Left lung (tissue), 10 donors: Measurements from ENCODE around the gene MAML2. TPM values are rescaled to one million over a fixed set of nuclear protein-coding genes. Genes with fewer than 3 reads are reported as not detected.

Experiments
- ATAC-seq: fragments of 200-7000 bp; cut with Tn5 transposase; one replicate; pipeline ENCODE4 v1.9.1; 2020; ENCODE audit warnings: moderate library complexity
- DNase-seq, 4 donors: peaks; one replicate each; pipeline ENCODE4 v3.0.0-alpha.2; 2013 to 2020
- H3K27ac ChIP-seq, 2 donors: fragments of 200-600 bp; sonication (generic) in 1 of 2; one replicate each; pipeline versions ENCODE4 v1.5.0 to v1.8.0; 2020 to 2021
- H3K27me3 ChIP-seq, 2 donors: fragments of 200-600 bp; sonication (generic) in 1 of 2; one replicate each; pipeline versions ENCODE4 v1.5.0 to v1.8.0; 2020 to 2021
- H3K36me3 ChIP-seq, 2 donors: fragments of 200-600 bp; sonication (generic) in 1 of 2; one replicate each; pipeline versions ENCODE4 v1.5.0 to v1.8.0; 2020 to 2021
- H3K4me1 ChIP-seq, 2 donors: fragments of 200-600 bp; one replicate each; pipeline ENCODE4 v1.8.0; 2021
- H3K4me3 ChIP-seq, 2 donors: fragments of 200-600 bp; sonication (generic) in 1 of 2; one replicate each; pipeline versions ENCODE4 v1.5.0 to v1.8.0; 2020 to 2021; ENCODE audit warnings: mild to moderate bottlenecking in 1 of 2
- H3K9me3 ChIP-seq, 2 donors: fragments of 200-600 bp; sonication (generic) in 1 of 2; one replicate each; pipeline versions ENCODE4 v1.5.0 to v1.8.0; 2020 to 2021
- CTCF ChIP-seq, 2 donors: fragments of 200-600 bp; sonication (generic) in 1 of 2; IDR thresholded peaks; one replicate each; pipeline versions ENCODE4 v1.5.0 to v1.8.0; 2021; ENCODE audit warnings: antibody characterized with exemption in 2 of 2
- intact Hi-C, 2 donors: fragments of 100-400 bp; cut with DNase I; formaldehyde crosslinking; loops; one replicate each; pipeline versions ENCODE4 v1.11.2 to v1.14.2; 2022
- polyA plus RNA-seq, 6 donors: library from polyadenylated mRNA; unstranded; fragments of 120-200 nt; gene quantifications; one replicate each; pipeline ENCODE4 v1.2.1, GENCODE V29; 2013; ENCODE audit not compliant: insufficient read length in 6 of 6
- total RNA-seq, 2 donors: library from RNA; stranded (reverse); fragmentation: NEBNext Ultra II Directional; extraction: Animal tissue kit (Norgen Biotek cat#: 25700); gene quantifications; one replicate each; pipeline ENCODE4 v1.2.1, GENCODE V29; 2021
- donor health status: DM: no; HTN: yes; CAD: no.
- donor health status: DM: no; HTN: no; CAD: no.

The MAML2 gene
- total and polyA plus RNA-seq, 8 donors, result 18.7 to 44.0 (median 36.6) TPM

- no peaks in the 10 kb centered on the region for H3K9me3 ChIP-seq
- H3K4me1 ChIP-seq, result peaks cover 20 to 56% of the 10 kb centered on the region in 2 donors
- peaks cover 0 to 6% of the 10 kb centered on the region in 2 donors for H3K36me3 ChIP-seq
- peak overlapping the region; percentile 2 to 53 for H3K27ac ChIP-seq
- no peak for TF ChIP-seq CTCF (IDR thresholded peaks at IDR 0.05)
- ATAC-seq (peak; percentile 15), DNase-seq (no peak)
- no peaks in the 10 kb centered on the region for H3K27me3 ChIP-seq
- no peak overlapping the region for H3K4me3 ChIP-seq
- intact Hi-C loops, result no loop called here
Measured at GRCh38 chr11:96267496-96268032, 75.4 kb downstream of the MAML2 start.

- DNase-seq (no peak), ATAC-seq (no peak)
- H3K9me3 ChIP-seq, result no peaks in the 10 kb centered on the region
- TF ChIP-seq CTCF (IDR thresholded peaks at IDR 0.05), result no peak
- H3K27me3 ChIP-seq, result no peaks in the 10 kb centered on the region
- peaks cover 20 to 61% of the 10 kb centered on the region in 2 donors for H3K4me1 ChIP-seq
- H3K4me3 ChIP-seq, result no peak overlapping the region
- intact Hi-C loops, result no loop called here
- peak overlapping the region; percentile 2 to 53 for H3K27ac ChIP-seq
- H3K36me3 ChIP-seq, result peaks cover 0 to 6% of the 10 kb centered on the region in 2 donors
Measured at GRCh38 chr11:96267001-96267495, 75.9 kb downstream of the MAML2 start.

GRCh38 chr11:96265972-96266371 is 77.0 kb downstream of the MAML2 start:
- H3K4me3 ChIP-seq, result no peak overlapping the region
- TF ChIP-seq CTCF (IDR thresholded peaks at IDR 0.05), result no peak
- no peaks in the 10 kb centered on the region for H3K27me3 ChIP-seq
- H3K27ac ChIP-seq, result peak overlapping the region in 1 of 2 donors; percentile 75
- intact Hi-C loops, result no loop called here
- peak; percentile 13 for ATAC-seq
- peaks cover 0 to 6% of the 10 kb centered on the region in 2 donors for H3K36me3 ChIP-seq
- H3K4me1 ChIP-seq, result peaks cover 20 to 63% of the 10 kb centered on the region in 2 donors
- no peak for DNase-seq
- no peaks in the 10 kb centered on the region for H3K9me3 ChIP-seq

GRCh38 chr11:96265220-96265737 is 77.7 kb downstream of the MAML2 start:
- ATAC-seq, result peak; percentile 45
- H3K9me3 ChIP-seq, result no peaks in the 10 kb centered on the region
- H3K4me3 ChIP-seq, result no peak overlapping the region
- H3K36me3 ChIP-seq, result peaks cover 0 to under 1% of the 10 kb centered on the region in 2 donors
- H3K27me3 ChIP-seq, result no peaks in the 10 kb centered on the region
- no peak for DNase-seq
- TF ChIP-seq CTCF (IDR thresholded peaks at IDR 0.05), result no peak
- peaks cover 20 to 66% of the 10 kb centered on the region in 2 donors for H3K4me1 ChIP-seq
- H3K27ac ChIP-seq, result peak overlapping the region in 1 of 2 donors; percentile 75
- intact Hi-C loops, result no loop called here

- no peak for TF ChIP-seq CTCF (IDR thresholded peaks at IDR 0.05)
- H3K4me1 ChIP-seq, result peaks cover 20 to 75% of the 10 kb centered on the region in 2 donors
- no peaks in the 10 kb centered on the region for H3K9me3 ChIP-seq
- intact Hi-C loops, result no loop called here
- no peak overlapping the region for H3K4me3 ChIP-seq
- ATAC-seq, result no peak
- peak overlapping the region in 1 of 2 donors; percentile 75 for H3K27ac ChIP-seq
- no peaks in the 10 kb centered on the region for H3K36me3 ChIP-seq
- no peaks in the 10 kb centered on the region for H3K27me3 ChIP-seq
- DNase-seq, result no peak
Measured at GRCh38 chr11:96264364-96264763, 78.6 kb downstream of the MAML2 start.
